ENCODE data around the gene ADAM23.

ADAM23 gene

DNA sequence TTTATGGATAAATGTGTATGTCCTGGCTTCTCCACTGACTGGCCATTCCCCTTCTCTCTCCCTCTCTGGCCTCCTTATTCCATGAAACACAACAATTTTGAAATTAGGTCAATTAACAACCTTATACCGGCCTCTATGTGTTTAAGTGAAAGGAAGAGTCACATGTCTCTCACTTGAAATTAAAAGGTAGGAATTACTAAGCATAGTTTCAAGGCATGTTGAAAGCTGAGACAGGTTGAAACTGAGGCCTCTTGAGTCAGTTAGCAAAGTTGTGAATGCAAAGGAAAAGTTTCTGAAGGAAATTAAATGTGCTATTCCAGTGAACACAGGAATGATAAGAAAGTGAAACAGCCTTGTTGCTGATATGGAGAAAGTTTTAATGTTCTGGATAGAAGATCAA, 69.7 kb downstream of the ADAM23 start:
- no peak for DNase-seq

DNA sequence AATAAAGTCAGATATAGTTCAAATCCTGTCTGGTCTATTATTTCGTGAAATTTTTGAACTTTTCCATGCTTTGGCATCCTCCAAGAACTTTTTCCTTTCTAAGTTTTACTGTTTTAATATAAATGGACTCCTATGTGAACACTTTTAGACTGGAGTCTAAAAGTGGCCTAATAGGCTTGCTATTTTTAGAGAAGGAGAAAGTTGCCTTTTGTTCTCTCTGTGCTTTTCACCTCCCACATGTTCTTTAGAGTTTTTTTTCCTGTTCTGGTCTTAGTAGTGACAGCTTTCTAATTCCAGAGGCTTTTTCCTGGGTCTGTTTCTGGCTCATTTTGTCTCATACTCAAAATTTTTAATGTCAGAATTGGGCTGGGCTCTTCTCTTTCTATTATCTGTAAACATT, 72.2 kb downstream of the ADAM23 start:
- no peak for DNase-seq

DNA sequence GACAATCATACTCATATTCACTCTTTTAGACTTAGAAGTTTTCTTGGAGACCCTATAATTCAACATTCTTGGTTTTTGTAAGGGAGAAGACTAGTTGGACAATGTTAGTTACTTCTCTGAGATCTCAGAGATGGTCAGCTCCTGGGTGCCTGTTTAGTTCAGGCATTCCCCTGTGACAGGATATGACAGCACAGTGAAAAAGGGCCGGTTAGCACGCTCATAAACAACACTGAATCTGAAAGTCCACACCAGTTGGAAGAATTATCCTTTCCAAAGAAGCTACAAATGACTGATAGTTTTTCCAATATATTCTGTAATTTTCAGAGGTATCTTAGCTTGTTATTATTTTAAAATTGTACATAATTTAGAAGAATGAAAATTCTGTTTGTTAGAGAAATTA, 75.7 kb downstream of the ADAM23 start:
- DNase-seq = no peak

DNA sequence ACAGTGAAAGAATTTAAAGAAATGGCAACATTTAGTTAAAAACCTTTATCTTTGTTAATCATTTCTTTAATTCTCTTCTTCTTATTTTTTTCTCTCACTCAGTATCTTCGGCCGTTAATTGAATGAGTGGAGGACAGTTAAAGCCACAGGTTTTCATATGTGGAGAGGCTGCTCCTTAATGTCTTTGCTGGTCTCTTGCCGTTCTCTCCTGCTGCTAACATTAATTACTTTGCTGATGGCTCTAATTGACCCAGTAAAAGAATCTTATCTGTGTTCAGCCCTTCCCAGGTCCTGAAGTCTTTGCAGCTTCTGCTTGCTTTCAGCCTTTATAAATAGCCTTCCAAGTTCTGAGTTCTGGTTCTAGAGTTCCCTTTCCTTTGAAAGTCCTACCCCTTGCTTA, 77.1 kb downstream of the ADAM23 start:
- DNase-seq = no peak

DNA sequence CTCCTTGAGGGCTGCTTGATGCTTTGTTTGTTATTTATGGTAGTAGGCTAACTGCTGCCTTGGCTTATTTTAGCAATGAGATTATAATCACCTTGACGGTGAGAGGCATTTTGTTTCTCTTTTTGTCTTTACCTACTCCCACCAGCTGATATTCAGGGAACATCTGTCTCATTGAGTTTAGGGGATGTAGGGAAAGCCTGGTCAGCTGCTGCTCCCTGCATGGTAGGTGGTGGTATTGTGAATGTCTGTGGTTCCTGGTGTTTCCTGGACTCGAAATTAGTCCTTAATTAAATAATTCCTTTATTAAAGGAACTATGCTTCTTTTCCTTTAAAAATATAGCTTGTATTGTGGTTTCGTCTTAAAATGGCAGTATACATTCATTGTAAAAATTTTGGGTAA, 77.8 kb downstream of the ADAM23 start:
- DNase-seq = no peak

DNA sequence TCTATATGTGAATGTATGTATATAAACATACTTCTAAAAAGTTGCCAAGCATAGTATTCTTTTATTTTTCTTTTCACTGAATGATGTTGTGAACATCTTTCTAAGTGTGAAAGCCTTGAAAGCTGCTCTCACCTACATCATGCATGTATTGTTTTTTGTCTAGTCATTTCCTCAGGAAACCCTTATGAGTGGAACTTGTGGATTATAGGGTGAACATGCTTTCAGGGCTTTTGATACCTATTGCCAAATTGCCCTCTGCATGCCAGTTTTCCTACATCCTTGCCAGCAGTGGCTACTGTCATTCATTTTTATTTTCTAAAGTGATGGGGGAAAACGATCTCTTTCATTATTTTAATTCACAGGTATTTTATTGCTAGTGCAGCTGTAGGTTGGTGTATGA, 78.3 kb downstream of the ADAM23 start:
- DNase-seq = no peak

DNA sequence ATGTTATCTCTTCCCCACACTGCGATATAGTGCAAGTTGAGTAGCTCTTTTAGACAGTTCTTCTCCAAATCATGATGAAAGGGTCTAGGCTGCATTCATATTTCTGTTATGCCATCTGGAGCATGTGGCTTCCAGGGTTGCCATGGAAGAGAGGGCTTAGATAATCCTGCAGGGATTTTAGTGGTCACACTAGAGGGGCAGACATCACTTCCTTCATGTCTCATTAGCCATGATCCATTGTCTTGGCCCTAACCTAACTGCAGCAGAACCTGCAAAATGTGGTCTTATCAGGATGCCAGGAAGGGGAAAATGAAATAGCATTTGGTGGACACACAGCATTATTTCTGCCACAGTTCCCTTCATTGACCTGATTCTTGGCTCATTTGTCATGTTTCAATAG, 83.1 kb downstream of the ADAM23 start:
- DNase-seq = no peak

DNA sequence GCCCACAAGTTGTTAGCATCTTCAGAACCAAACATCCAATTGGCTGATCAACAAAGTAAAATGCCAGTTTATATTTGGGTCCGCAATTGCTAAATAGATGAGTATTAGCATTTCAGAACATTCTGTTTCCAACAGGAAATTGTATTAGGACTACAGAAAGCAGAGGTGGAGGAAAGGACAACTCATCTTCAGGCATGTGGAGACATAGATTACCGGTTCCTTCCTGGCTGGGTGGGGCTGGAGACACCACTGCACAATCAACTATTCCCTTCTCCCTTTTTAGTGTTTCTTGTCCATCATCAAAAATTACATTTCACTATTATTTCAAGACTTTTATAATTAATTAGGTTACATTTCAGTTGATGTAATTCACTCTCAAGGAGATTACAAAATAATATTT, 83.8 kb downstream of the ADAM23 start:
- no peak for DNase-seq

DNA sequence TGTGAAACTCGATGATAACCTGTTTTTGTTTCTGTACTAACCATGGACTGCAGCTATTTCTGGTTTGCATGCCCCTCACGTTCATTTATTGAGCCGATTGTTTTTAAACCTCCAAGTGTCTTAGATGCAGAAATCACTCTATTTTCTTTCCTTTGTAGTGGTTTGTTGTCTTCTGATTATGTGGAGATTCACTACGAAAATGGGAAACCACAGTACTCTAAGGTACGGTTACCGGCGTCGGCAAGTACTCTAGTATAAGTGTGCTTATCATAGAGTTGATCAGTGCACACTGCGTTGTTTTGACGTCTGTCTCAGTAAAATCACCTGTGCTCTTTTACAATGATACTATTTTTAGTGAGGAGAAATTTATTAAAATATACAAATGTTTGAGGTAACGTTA, 87.4 kb downstream of the ADAM23 start:
- DNase-seq = no peak

DNA sequence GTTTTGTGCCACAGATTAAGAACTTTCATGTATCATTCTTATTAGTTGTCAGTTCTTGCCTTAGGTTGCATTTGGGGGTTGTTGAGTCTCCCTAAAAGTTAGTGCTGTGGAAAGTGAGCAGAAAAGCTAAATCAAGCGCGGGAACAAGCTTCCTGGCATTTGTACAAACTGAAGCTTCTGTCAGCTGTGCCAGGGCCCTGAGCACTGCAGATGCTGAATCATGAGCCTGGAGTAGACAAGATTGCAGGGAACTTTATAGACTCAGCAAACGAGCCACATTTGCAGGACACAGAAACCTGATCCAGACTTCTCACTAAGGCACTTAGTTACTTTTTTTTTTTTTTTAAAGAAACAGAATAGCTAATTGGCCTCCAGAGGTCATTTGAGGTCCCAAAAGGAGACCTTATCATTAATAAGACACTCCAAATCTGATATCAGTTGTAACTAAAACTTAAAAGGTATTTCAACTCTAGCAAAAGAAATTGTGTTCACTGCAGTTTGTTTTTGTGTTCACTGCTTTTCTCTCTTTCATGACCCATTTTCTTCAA, 88.7 kb downstream of the ADAM23 start:
- no peak for DNase-seq

DNA sequence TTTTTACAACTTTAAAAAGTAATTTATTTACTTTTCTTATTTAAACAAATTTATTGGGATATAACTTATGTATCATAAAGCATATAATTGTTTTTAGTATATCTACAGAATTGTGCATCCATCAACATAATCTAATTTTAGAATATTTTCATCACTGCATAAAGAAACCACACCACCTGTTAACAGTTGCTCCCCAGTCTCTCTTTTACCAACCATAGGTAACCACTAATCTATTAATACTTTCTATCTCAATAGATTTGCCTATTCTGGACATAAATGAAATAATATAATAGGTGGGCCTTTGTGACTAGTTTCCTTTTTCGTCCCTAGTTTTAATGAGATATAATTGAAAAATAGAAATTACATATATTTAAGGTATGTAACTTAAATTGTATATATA, 90.6 kb downstream of the ADAM23 start:
- no peak for DNase-seq

DNA sequence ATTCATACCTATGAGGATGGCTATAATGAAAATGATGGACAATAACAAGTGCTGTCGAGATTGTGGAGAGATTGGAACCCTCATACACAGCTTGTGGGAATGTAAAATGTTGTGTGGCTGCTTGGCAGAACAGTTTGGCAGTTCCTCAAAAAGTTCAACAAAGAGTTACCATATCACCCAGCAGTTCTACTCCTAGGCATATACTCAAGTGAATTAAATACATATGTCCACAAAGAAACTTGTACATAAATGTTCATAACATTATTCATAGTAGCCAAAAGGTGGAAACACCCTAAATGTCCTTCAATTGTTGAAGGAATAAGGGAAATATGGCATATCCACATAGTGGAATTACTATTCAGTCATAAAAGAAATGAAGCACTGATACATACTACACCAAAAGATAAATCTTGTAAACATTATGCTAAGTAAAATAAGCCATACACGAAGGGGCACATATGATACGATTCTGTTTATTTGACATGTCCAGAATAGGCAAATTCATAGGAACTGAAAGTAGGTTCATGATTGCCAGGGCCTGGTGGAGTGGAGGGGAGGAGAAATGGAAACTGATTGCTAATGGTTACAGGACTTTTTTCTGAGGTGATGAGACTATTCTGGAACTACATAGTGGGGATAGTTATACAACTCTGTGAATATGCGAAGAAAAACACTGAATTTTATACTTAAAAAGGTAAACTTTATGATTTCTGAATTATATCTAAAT, 92.1 kb downstream of the ADAM23 start:
- DNase-seq = no peak

DNA sequence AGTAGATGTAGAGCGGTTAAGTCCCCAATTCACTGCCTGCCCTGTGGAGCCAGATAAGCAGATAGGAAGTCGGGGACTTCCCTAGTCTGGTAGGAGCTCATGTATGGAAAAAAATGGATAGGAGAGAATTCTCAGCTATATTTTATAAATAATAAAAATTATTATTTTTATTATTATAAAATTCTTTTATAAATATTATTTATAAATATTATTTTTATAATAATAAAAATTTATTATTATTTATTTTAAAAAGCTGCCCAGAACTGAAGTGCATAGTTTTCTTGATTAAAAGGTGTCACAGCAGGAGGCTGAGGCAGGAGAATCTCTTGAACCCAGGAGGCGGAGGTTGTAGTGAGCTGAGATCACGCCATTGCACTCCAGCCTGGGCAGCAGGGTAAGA, 97.4 kb downstream of the ADAM23 start:
- no peak for DNase-seq

DNA sequence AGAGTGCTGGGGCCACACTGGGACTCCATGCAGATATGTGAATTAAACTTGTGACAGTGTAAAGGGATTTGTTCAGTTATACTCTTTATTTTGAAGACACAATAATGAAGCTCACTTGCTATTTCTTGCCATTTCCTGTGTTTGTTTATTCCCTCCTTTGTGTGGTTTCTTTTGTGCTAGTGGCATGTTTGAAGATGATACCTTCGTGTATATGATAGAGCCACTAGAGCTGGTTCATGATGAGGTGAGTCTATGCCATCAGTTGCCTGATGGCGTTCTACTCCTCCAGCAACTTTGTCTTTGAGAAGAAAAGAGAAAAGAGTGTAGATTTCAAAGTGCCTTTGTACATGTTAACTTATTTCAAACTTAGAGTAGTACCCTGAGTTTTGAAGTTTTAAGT, 99.7 kb downstream of the ADAM23 start:
- DNase-seq = no peak

DNA sequence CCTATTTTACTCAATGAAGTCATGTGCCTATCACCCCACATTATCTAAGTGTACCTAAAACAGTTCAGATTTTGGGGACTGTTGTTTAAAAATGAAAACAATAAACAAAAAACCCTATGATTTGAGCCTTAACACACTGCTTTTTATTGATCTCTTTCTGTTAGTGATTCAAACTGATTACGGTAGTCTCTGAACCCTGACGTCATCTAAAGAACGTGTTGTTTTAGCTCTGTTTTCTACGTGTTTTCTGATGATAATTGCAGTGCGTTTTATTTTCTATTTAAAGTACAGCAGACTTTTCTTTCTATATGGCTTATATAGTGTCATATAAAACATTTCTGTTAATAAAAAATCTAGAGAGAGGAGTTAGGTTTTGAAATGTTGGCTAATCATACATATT, 105.1 kb downstream of the ADAM23 start:
- no peak for DNase-seq

DNA sequence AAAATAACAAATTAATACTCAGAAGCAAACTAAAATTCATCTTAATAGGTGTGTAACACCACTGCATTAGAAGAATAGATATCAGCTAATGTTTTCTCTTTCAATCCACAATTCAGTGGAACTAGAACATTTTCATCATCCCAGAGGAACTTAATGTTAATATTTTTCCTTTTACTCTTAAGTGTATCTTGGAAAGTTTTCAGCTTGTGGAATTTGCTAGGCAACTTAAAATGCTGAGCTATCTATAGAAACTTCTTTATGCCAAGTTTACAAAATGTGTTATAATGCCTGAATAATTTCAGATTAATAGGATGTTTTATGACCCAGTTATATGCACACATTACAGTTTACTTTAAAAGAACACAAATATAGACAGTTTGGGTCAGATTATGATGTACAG, 112.4 kb downstream of the ADAM23 start:
- DNase-seq = no peak

DNA sequence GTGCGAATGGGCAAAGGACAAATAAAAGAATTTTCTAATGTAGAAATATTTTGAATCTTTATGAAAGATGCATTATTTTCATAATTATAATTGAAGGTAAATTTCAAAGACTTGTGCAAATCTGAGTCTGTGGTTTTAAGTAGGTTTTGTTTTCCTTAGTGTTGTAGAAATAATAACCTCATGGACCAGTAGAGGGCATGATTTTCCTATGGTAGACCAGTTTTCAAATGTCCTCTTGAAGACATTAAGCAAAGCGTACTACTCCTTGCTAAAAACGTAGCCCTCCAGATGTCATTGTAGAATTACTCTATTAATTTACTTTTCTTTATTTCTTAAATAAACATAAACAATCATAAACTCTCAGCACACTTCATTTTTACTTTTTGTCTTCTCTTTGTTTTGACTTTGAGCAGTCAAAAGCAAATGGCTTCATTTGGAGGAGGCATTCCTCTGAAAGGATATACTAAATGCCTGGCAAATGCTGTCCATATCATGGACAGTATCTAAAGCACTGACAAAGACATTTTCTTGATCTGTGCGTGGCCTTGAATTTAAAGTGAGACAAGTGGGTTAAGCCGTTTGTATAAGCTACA, 113.1 kb downstream of the ADAM23 start:
- no peak for DNase-seq

DNA sequence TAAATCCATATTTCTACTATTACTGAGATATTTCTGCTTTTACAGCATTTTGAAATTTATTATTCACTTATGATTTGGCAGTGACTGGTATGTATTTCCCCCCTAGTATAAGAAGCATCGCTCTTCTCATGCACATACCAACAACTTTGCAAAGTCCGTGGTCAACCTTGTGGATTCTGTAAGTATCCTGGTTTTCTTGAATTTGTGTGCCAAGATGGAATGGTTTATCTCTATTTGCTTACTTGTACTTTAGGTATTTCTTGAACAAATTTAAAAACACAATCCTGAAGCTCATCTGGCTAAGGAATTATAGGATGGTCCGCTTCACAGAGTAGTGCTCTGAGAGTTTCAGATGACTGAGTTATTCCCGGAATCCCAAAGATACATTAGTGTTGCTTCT, 114.0 kb downstream of the ADAM23 start:
- no peak for DNase-seq

DNA sequence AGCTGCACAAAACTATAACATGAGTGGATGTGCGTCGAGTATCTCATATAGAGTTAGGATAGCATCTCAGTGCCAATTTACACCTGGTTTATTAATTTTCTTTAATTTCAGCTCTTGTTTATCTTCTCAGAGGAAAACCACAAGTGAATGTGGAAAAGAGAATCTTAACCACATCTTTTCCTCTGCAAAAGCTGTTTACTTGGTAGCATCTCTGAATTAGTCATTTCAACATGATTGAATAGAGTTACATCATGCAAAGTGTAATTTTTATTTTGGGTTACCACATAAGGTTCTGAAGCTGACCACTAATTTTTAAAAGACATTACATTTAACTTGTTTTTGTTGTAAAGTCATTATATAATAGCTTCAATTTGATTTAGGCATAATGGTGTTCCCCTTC, 115.2 kb downstream of the ADAM23 start:
- no peak for DNase-seq

DNA sequence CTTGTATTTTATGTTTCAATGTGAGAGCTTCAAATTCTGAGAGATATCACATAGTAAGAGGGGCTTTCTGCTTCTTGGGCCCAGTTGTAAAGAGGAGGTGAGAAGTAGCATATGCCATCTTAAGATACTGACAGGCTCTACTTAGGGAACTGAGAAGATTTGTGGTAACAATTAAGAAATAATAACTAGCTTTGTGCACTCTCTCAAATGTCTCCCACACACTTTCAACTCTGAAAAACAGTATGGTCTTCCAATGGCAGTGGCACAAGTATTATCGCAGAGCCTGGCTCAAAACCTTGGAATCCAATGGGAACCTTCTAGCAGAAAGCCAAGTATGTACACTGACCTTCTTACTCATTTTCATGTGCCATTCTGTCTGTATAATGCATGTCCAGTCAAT, 118.6 kb downstream of the ADAM23 start:
- no peak for DNase-seq

DNA sequence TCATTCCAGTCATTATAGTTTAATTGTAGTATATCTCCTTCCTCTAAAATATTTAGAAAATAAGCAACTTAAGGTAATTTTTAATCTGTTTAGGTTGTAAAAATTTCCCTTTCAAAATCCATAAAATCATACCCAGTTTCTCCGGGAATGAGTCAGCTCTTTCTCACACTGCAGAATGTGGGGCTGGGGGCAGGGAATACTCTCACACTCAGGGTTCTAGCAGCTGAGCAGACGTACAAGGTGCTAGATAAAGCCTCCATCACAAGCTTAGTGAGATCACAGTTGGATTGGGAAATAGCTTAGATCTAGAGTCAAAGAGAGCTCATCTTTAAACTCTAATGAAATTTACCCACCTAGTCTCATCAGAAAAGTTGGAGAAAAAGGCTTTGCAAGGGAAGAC, 119.0 kb downstream of the ADAM23 start:
- no peak for DNase-seq

DNA sequence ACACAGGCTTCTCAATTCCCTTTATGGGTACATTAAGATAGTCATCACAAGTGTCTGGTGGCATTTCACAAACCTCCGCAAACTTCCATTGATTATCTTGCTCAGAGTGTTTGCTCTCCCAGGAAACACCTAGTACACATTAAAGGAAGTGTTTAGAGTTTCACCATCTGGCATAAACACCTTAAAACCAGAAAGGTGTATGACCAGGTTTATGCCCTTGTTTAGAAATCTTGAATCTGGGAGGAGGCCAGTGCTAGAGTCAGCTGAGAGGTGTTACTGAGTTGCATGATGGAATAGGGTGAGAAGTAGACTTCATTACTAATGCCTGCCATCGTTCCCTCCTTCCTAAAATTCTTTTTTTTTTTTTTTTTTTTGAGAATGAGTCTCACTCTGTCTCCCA, 120.0 kb downstream of the ADAM23 start:
- DNase-seq = no peak

DNA sequence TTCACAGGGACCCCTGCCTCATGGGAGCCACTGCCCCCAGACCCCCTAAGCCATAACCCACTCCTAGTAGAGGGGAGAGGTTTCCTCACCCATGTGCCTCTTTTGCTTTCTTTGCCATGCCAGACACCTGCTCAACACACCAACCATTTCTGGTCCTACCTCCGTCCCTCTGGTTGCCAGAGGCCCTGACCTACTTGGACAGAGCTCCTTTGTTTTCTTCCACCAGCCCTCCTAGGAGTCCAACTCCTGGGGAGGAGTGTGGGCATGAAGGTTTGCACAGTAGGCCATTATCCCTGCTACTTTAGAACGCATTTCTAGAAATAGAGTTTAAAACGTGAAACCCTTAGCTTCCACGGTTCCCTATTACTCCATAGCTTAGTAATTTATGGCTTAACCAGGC, 122.3 kb downstream of the ADAM23 start:
- no peak for DNase-seq

DNA sequence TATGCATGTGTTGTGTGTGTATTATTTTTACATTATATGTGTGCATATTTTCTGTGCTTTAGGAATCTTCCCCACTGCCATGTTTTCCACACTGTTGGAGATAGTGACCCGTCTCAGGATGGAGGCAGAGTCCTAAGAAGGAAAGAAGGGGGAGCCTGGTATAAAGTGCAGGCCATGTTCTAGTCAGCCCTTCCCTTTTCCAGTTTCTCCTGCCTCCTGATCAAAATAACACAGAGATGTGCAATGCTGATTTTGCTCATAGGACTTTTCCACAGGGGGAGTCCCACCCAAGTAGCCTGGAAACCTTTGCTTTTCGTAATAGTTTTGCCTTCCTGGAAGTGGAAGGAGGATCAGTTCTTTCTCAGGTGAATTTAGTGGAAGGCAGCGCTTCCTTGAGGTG, 126.1 kb downstream of the ADAM23 start:
- DNase-seq = no peak

DNA sequence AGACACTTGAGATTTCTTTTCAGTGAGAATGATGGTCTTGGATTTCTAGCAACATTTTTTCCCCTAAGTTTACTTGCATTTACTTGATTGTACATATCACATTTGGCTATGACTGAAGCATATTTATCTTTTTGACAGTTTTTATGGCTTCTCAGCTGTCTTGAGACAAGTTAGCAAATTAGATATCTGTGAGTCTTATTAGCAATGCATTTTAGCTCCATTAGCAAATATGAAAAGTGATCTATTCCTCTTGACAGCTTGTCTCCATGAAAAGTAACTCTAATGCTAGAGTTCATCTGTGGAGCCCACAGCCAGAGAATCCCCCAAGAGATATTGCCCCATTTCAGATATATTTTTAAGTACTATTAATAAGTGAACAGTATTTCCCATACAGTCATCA, 126.9 kb downstream of the ADAM23 start:
- no peak for DNase-seq

Measured in NCI-H510A (cell line).